GM12872 (cell line): ENCODE results near the gene LTN1.

Source experiments
- CTCF ChIP-seq: IDR thresholded peaks from 3 replicates; pipeline ENCODE4 v1.5.1; 2011; ENCODE audit warnings: low read depth, mild to moderate bottlenecking, low read length, moderate library complexity; ENCODE audit not compliant: insufficient read depth

LTN1 gene

GRCh38 chr21:28992526-28993292 lies at the start of gene LTN1:
LTN1 (minus strand) TSS chr21:28992877; CDS start chr21:28992805, 72 bp downstream.
- TF ChIP-seq CTCF = no peak

GRCh38 chr21:29034678-29035077 lies 42.0 kb upstream of the LTN1 start:
- no peak for TF ChIP-seq CTCF

- TF ChIP-seq CTCF = no peak
Observed at GRCh38 chr21:29033871-29034270, 41.2 kb upstream of the LTN1 start.

GRCh38 chr21:29033301-29033700 lies 40.6 kb upstream of the LTN1 start:
- TF ChIP-seq CTCF = no peak

GRCh38 chr21:29030909-29031308 lies 38.2 kb upstream of the LTN1 start:
- TF ChIP-seq CTCF = no peak

GRCh38 chr21:29029524-29029923 lies 36.8 kb upstream of the LTN1 start:
- no peak for TF ChIP-seq CTCF

GRCh38 chr21:29025328-29025713 lies 32.6 kb upstream of the LTN1 start:
- no peak for TF ChIP-seq CTCF
